Measurements from ENCODE around the gene ATG13. TPM values are rescaled to one million over a fixed set of nuclear protein-coding genes. Genes with fewer than 3 reads are reported as not detected.
"Not testable (repeated sequence)": the region's sequence is repeated elsewhere in the genome, so short reads cannot be mapped to it uniquely, and the experiment has no call there.

The ATG13 gene
- total and polyA plus RNA-seq, 2 experiments from 2014 or later: 32.9 to 71.1 TPM

- TF ChIP-seq ZNF462 (CRISPR knock-in tag; IDR thresholded peaks at IDR 0.05): no peak
- no peak for TF ChIP-seq CTCF (conservative IDR thresholded peaks at IDR 0.05; ENCODE audit: low read depth in 2 of 2)
- no peak for TF ChIP-seq NANOG (IDR thresholded peaks at IDR 0.05; ENCODE audit: borderline replicate concordance)
- TF ChIP-seq CREB1 (CRISPR knock-in tag; IDR thresholded peaks at IDR 0.05; ENCODE audit: low read depth): no peak
These were observed 51.2 kb downstream of the ATG13 start (continued) for GRCh38 chr11:46668480-46669085.

GRCh38 chr11:46669711-46670139, 52.4 kb downstream of the ATG13 start:
- no peak overlapping the region for H3K27ac Mint-ChIP-seq
- peak; percentile 76 for ATAC-seq
- peaks cover 31% of the 10 kb centered on the region; the same call in 1 of the 2 replicates for H3K36me3 ChIP-seq (ENCODE audit: insufficient read depth)

GRCh38 chr11:46670521-46670920, 53.2 kb downstream of the ATG13 start:
- H3K27me3 ChIP-seq (ENCODE audit: insufficient read depth); H3K9me2 ChIP-seq (ENCODE audit: insufficient read depth); H3K27ac ChIP-seq (ENCODE audit: low read depth); H3F3A ChIP-seq (replicated peaks; ENCODE audit: low read depth); H3K79me2 ChIP-seq (replicated peaks; ENCODE audit: insufficient read depth); H3K4me2 ChIP-seq; H3K4me3 ChIP-seq; H2AFZ ChIP-seq; H3K27ac Mint-ChIP-seq; H3K4me3 Mint-ChIP-seq; H4K20me1 ChIP-seq (replicated peaks; ENCODE audit: insufficient read depth); ATAC-seq; H3K9me3 Mint-ChIP-seq; H3K27me3 Mint-ChIP-seq (ENCODE audit: insufficient read depth, low read depth, poor library complexity); DNase-seq (ENCODE audit: low spot score): not testable (repeated sequence)
- Histone ChIP-seq H3K36me3 (ENCODE audit: insufficient read depth) (peaks cover 29% of the 10 kb centered on the region; the same call in 1 of the 2 replicates), H3K4me1 (ENCODE audit: insufficient read depth) (peaks cover 16% of the 10 kb centered on the region)
- Mint-ChIP-seq H3K4me1 (peaks cover 16% of the 10 kb centered on the region), H3K36me3 (ENCODE audit: low read depth) (peaks cover 48% of the 10 kb centered on the region)

More at GRCh38 chr11:46669711-46670139, 52.4 kb downstream of the ATG13 start:
- Histone ChIP-seq H3F3A (replicated peaks; ENCODE audit: low read depth) (peaks cover 8% of the 10 kb centered on the region; the same call in 1 of the 2 replicates), H4K20me1 (replicated peaks; ENCODE audit: insufficient read depth) (peaks cover 4% of the 10 kb centered on the region; the same call in 1 of the 2 replicates), H3K79me2 (replicated peaks; ENCODE audit: insufficient read depth) (no peaks in the 10 kb centered on the region), H2AFZ (no peak overlapping the region), H3K4me3 (no peak overlapping the region), H3K4me2 (no peak overlapping the region), H3K9me2 (ENCODE audit: insufficient read depth) (no peaks in the 10 kb centered on the region), H3K27me3 (ENCODE audit: insufficient read depth) (no peaks in the 10 kb centered on the region), H3K27ac (ENCODE audit: low read depth) (no peak overlapping the region), H3K4me1 (ENCODE audit: insufficient read depth) (peaks cover 9% of the 10 kb centered on the region)
- H3K4me1 Mint-ChIP-seq: peaks cover 10% of the 10 kb centered on the region
- no peak overlapping the region for H3K4me3 Mint-ChIP-seq
- peak; percentile 68 to 72 for TF ChIP-seq CTCF (conservative IDR thresholded peaks at IDR 0.05; ENCODE audit: low read depth in 2 of 2)
- TF ChIP-seq CREB1 (CRISPR knock-in tag; IDR thresholded peaks at IDR 0.05; ENCODE audit: low read depth): no peak
- H3K27me3 Mint-ChIP-seq (ENCODE audit: insufficient read depth, low read depth, poor library complexity): peaks cover 6% of the 10 kb centered on the region
- H3K36me3 Mint-ChIP-seq (ENCODE audit: low read depth): peaks cover 51% of the 10 kb centered on the region
- DNase-seq (ENCODE audit: low spot score): peak; percentile 50
- H3K9me3 Mint-ChIP-seq: no peaks in the 10 kb centered on the region
